ENCODE measurements around the gene BLM.

BLM gene

GRCh38 chr15:90742087-90742486, 24.9 kb downstream of the BLM start:
- DNase-seq: peak; percentile 54

DNA sequence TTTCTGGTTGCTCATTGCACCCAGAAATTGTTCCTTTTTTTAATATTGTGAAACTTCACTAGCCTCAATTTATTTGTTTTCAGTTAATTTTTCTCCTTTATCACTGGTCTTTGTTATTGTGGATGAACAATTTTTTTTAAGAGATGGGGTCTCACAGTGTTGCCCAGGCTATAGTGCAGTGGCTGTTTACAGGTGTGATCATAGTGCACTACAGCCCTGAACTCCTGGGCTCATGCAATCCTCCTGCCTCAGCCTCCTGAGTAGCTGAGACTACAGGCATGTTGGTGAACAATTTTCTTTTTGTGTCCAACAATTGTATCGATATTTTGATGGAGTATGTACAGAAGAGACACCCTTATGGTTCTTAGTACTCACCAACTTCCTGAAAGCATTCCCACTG, 26.3 kb downstream of the BLM start:
- DNase-seq: no peak

- no peak for DNase-seq
Observed at GRCh38 chr15:90744759-90745402, 27.7 kb downstream of the BLM start.

- peak; percentile 57 for DNase-seq
Observed at GRCh38 chr15:90749754-90750153, 32.6 kb downstream of the BLM start.

- DNase-seq: peak; percentile 77
Observed at GRCh38 chr15:90750186-90750585, 33.0 kb downstream of the BLM start.

GRCh38 chr15:90751300-90751825, 34.2 kb downstream of the BLM start:
- DNase-seq: no peak

- DNase-seq: no peak
Observed at GRCh38 chr15:90756916-90757315, 39.8 kb downstream of the BLM start.

DNA sequence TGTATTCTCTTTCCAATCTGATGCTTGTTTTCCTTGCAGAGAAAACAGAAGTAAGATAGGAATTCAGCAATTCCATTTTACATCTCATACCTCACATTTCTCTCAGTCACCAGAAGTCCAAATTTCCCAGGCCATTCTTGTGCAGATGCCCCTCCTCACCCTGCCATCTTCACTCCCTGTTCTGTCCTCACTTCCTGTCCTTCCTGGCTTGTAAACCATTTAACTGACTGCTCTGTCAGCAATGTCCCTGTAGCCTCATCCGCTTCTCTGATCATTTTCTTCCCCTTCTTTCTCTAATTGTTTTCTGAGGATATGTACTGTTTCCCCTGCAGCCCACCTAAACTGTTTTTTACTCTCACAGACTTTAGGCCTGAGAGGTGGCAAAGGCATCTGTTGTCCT, 40.3 kb downstream of the BLM start:
- no peak for DNase-seq

DNA sequence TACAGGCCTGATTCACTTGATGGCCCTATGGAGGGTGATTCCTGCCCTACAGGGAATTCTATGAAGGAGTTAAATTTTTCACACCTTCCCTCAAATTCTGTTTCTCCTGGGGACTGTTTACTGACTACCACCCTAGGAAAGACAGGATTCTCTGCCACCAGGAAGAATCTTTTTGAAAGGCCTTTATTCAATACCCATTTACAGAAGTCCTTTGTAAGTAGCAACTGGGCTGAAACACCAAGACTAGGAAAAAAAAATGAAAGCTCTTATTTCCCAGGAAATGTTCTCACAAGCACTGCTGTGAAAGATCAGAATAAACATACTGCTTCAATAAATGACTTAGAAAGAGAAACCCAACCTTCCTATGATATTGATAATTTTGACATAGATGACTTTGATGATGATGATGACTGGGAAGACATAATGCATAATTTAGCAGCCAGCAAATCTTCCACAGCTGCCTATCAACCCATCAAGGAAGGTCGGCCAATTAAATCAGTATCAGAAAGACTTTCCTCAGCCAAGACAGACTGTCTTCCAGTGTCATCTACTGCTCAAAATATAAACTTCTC, 43.6 kb downstream of the BLM start:
- no peak for DNase-seq

DNA sequence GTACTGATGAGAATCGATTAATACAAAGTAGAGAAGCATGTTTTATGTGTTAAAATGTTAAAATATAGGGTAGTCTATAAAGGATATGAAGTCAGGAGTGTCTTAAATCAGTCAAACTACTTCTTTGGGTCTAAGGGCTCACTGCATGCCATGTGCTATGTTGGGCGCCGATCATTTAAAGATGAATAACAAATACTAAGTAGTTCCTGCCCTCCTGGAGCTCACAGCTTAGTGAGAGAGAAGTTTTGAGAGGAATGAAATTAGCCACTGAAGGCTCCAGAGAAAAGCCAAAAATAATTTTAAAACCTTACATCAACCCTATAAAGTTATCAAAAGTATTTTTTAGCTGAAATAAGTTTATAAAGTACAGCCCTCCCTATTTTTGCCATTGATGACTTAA, 44.5 kb downstream of the BLM start:
- DNase-seq: no peak

DNA sequence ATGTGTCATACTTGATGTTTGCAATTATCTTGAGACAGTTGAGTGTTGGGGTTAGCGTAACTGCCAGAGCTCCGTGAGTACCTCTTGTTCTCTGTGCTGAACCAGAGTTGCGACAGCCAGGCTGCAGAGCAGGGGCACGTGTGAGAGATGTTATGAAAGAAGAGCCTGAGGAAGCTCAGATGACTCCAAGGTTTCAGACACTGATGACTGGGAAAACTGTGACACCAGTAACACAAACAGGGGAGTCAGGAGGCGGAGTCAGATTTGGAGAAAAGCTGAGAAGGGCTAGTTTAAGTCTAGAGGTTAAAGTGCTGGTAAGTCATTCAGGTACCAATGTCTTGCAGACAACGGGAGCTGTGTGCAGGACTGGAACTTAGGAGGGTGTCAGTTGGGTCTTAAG, 45.0 kb downstream of the BLM start:
- peak; percentile 97 for DNase-seq

GRCh38 chr15:90763366-90764099, 46.4 kb downstream of the BLM start:
- no peak for DNase-seq

DNA sequence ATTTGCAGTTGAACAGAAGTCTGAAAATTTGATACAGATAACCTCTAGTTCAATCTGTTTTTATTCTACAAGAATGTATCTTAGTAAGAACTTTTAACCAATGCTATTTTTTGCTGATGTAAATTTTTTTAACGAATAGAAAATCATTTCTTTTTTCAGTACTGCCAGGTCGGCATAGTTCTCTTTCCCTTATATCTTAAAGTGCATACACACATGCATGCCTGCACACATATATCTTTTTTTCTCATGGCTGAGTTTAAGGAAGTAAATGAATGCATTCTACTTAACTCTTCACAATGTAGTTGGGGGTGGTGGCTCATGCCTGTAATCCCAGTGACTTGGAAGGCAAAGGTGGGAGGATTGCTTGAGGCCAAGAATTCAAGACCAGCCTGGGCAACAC, 48.4 kb downstream of the BLM start:
- DNase-seq: no peak

DNA sequence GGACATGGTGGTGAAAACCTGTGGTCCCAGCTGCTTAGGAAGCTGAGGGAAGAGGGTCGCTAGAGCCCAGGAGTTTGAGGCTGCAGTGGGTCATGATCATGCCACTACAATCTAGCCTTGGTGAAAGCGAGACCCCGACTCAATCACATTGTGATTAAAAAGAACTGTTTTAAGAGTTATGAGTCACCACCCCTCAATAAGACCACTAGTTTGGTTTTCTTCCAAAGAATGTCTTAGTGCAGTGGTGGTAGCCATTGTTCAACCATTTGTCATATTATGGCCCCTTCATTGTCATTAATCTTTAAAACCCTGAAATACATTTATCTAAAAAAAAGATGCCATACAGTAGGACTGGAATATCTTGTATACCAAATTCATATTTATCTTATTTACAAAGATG, 48.8 kb downstream of the BLM start:
- DNase-seq: no peak

DNA sequence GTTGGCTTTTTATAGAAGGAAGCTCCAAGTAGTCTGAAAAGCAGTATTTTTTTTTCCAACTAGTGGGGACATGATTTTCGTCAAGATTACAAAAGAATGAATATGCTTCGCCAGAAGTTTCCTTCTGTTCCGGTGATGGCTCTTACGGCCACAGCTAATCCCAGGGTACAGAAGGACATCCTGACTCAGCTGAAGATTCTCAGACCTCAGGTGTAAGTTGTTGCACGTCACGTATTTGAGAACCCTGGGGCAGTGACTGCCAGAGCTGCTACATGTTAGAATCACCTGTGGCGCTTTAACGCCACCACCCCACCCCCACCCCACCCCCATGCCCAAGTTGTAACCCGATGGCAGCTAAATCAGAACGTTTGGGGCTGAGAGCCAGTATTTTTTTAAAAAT, 52.2 kb downstream of the BLM start:
- no peak for DNase-seq

DNA sequence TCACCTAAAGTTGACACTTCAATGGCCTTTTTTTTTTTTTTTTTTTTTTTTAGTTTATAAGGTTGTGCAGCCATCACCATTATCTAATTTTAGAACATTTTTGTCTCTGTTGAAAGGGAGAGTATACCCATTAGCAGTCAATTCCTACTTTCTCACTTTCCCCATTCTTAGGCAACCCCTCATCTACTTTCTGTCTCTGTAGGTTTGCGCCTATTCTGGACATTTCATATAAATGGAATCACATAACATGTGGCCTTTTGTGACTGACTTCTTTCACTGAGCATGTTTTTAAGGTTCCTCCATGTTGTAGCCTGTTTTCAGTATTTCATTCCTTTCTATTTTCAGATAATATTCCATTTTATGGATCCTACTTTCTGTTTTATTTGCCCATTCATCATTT, 56.3 kb downstream of the BLM start:
- DNase-seq: no peak

DNA sequence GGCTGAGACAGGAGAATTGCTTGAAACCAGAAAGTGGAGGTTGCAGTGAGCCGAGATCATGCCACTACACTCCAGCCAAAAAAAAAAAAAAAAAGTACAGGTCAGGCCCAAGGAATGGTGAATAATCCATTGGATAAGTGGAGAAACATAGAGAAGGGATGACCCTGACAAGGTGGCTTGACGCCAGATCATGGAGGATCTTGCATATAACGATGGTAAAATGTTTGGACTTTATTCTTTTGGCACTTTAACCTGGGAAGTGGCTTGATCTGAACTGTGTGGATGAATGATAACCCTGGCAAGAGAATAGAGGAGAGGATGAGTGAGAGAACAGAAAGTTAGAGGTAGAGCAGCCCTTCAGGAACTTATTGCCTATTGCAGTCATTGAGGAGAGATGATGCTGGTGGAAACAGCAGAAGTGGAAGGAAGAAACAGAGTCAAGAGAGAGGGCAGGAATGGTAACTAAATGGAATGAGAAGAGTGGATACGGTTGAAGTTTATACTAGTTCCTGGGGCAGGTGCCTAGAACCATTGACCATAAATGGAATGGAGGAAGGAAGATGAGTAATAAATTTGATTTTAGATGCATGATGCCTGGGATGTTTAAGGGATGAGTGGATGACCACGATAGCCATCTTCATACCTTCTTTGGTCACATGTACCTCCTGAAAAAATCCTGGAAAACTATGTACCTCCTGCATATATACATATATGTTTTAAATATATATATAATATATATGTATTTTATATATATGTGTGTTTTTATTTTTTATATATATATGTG, 57.8 kb downstream of the BLM start:
- no peak for DNase-seq

DNA sequence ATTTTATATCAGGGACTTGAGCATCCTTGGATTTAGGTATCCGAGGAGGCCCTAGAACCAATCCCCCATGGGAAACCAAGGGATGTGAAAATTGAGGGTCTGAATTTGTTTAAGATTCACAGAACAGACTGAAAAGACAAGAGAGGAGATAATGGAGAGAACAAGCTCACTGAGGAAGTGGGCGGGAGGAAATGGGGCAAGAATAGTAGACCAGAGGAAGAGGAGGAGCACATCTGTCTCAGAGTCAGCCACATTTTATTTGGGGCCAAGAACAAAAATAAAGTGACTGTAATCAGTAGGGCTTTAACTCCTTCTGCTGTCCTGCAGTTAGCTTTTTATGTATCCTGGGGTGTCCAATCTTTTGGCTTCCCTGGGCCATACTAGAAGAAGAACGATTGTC, 63.8 kb downstream of the BLM start:
- DNase-seq: peak; percentile 33

GRCh38 chr15:90782442-90782841, 65.3 kb downstream of the BLM start:
- DNase-seq: no peak

- DNase-seq: no peak
Observed at GRCh38 chr15:90787881-90788280, 70.7 kb downstream of the BLM start.

DNA sequence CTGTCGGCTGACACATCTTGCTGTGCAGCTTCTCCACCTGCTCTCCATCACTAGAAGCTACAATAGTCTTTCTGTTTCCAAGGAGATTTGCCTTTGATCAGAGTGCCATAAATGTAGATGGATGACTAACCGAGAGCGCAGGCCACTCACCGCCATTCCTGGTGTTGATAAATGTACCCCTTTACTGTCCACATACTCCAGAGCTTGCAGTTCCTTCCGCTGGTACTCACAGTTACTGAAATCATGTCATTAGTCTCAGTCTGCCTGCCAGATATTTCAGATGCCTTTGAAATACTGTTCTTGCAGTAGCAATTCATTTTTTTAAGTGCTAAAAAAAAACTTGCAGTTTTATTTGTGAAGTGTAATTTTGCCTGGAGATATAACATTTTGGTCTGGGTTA, 72.3 kb downstream of the BLM start:
- no peak for DNase-seq

GRCh38 chr15:90790057-90790456, 72.9 kb downstream of the BLM start:
- DNase-seq: no peak

- DNase-seq: no peak
Observed at GRCh38 chr15:90790561-90790960, 73.4 kb downstream of the BLM start.

GRCh38 chr15:90794538-90794937, 77.4 kb downstream of the BLM start:
- no peak for DNase-seq
